Sigmoid colon (tissue), 7 donors: ENCODE results near the gene PTRHD1. TPM values are rescaled to one million over a fixed set of nuclear protein-coding genes. Genes with fewer than 3 reads are reported as not detected.

Experiments
- DNase-seq: peaks from one replicate; pipeline ENCODE4 v3.0.0-alpha.2; 2019
- H3K27ac ChIP-seq, 4 donors: fragments of 200-600 bp; sonication (generic); one replicate each; pipeline ENCODE4 v1.5.1; 2016 to 2019; ENCODE audit warnings: mild to moderate bottlenecking in 1 of 4
- H3K27me3 ChIP-seq, 3 donors: fragments of 200-600 bp; sonication (generic); one replicate each; pipeline ENCODE4 v1.5.1; 2019; ENCODE audit warnings: mild to moderate bottlenecking in 1 of 3
- H3K36me3 ChIP-seq, 4 donors: fragments of 200-600 bp; sonication (generic); one replicate each; pipeline ENCODE4 v1.5.1; 2016 to 2019
- H3K4me1 ChIP-seq, 4 donors: fragments of 200-600 bp; sonication (generic); one replicate each; pipeline ENCODE4 v1.5.1; 2017 to 2019
- H3K4me3 ChIP-seq, 4 donors: fragments of 200-600 bp; sonication (generic); one replicate each; pipeline ENCODE4 v1.5.1; 2017 to 2019; ENCODE audit warnings: mild to moderate bottlenecking in 2 of 4, moderate library complexity in 1 of 4
- H3K9me3 ChIP-seq, 4 donors: fragments of 200-600 bp in 3 of 4; sonication (generic) in 3 of 4; one replicate each; pipeline versions ENCODE4 v1.5.1 to v1.6.1; 2013 to 2019
- CTCF ChIP-seq, 4 experiments: fragments of 450-650 bp in 3 of 4; fragments of 200-600 bp in 1 of 4; IDR thresholded peaks; one replicate each; pipeline ENCODE4 v1.5.1; 2016 to 2019; ENCODE audit warnings: antibody characterized with exemption in 4 of 4, mild to moderate bottlenecking in 3 of 4, moderate library complexity in 2 of 4
- EP300 ChIP-seq, 4 donors: sonication (generic); formaldehyde crosslinking; IDR thresholded peaks; one replicate each; pipeline ENCODE4 v1.6.1; 2017; ENCODE audit warnings: antibody characterized with exemption in 4 of 4
- POLR2A ChIP-seq, 2 donors: fragments of 450-650 bp; IDR thresholded peaks; one replicate each; pipeline ENCODE4 v1.6.1; 2016; ENCODE audit warnings: antibody characterized with exemption in 2 of 2, mild to moderate bottlenecking in 2 of 2, moderate library complexity in 2 of 2
- POLR2AphosphoS5 ChIP-seq, 4 donors: sonication (generic); formaldehyde crosslinking; IDR thresholded peaks; one replicate each; pipeline ENCODE4 v1.6.1; 2017; ENCODE audit warnings: antibody characterized with exemption in 4 of 4
- WGBS, 2 donors: extraction: QIAGEN DNeasy Blood & Tissue Kit; methylation state at CpG; one replicate each; pipeline ENCODE4 v1.1.7; 2013; 5-methylcytosine and 5-hydroxymethylcytosine counted together
- intact Hi-C: fragments of 100-400 bp; cut with DNase I; formaldehyde crosslinking; loops from one replicate; pipeline ENCODE4 v1.15.1; 2023
- polyA plus RNA-seq, 3 donors: library from polyadenylated mRNA; stranded (reverse); fragments of 200-250 nt; gene quantifications; one replicate each; pipeline ENCODE4 v1.2.3, GENCODE V29; 2013
- total RNA-seq, 4 donors: library from RNA; depleted of rRNA; stranded (reverse); fragments of >200 nt; gene quantifications; one replicate each; pipeline ENCODE4 v1.1.0, GENCODE V29; 2016
- donor health status: healthy with polysubstance abuse.
- donor health status: Bipolar disorder and iron deficiency.
- donor health status: healthy.

PTRHD1 gene, protein sequence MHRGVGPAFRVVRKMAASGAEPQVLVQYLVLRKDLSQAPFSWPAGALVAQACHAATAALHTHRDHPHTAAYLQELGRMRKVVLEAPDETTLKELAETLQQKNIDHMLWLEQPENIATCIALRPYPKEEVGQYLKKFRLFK
- total RNA-seq: 10 to 100 TPM; 10.5 to 36.0 (median 14.2) TPM
- polyA plus RNA-seq: 10 to 100 TPM; 35.5 to 56.4 (median 55.3) TPM

DNA sequence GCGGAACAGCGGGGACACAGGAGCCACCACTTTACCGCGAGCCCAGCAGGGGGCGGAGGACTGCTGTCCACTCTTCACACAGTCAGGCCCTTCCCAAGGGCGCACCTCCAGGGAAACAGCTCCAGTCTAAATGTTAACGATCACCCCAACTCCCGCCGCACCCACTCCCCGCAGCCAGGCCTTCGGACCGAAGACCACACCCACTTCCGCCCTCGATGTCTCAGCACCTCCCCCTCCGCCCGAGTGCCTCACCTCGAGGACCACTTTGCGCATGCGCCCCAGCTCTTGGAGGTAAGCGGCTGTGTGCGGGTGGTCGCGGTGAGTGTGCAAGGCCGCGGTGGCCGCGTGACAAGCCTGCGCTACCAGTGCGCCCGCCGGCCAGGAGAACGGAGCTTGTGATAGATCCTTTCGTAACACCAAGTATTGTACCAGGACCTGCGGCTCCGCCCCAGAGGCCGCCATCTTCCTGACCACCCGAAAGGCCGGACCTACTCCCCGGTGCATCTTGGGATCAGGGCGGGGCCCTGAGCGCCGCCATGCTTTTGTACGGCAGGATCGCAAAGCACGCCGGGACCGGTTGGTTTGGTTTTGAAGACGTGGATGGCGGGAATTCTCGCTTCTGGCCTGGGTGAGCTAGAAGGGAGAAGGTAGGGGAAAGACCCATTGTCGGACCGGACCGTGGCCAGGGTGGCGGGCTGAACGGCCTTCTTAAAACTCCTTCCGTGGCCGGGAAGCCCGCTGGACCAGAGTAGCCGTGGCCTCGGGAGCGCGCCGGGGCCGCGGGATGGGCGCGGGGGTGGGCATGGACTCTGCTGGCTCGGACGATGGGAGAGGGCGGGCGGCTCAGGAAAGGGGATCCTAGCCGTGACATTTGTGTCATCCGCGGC, at the start of gene PTRHD1, which contains the start of gene CENPO:
TSS of gene PTRHD1 (minus strand) at position 518 of the 887 bp plus-strand sequence. CDS start at position 504, 14 bp downstream.
TSS of gene CENPO (plus strand) at position 552 of the 887 bp plus-strand sequence. CDS start 495 bp downstream, outside the sequence.
- Histone ChIP-seq H3K4me3 (peak within 1 kb of the TSS; percentile 57 to 81 (median 75)), H3K4me1 (peaks cover 0 to 17% (median 13%) of the 10 kb centered on the region in 4 donors), H3K27me3 (no peaks in the 10 kb centered on the region), H3K27ac (peak within 1 kb of the TSS; percentile 92 to 98 (median 97)), H3K9me3 (no peaks in the 10 kb centered on the region), H3K36me3 (no peaks in the 10 kb centered on the region)
- WGBS, 2 donors: 0% methylated on average over 74 of the region's 74 CpGs
- peak; percentile 25 to 78 (median 68) for TF ChIP-seq POLR2AphosphoS5 (IDR thresholded peaks at IDR 0.05)
- TF ChIP-seq POLR2A (IDR thresholded peaks at IDR 0.05): peak in 1 of 2 donors; percentile 48
- peak in 3 of 4 experiments; percentile 58 to 70 (median 67) for TF ChIP-seq CTCF (IDR thresholded peaks at IDR 0.05)
- TF ChIP-seq EP300 (IDR thresholded peaks at IDR 0.05): no peak
- intact Hi-C loops: loop anchor here (2.0 to 10.0 kb wide), 2 partner anchors 302 to 668 kb away; partner anchors contain the start of genes FAM228B, NCOA1 and PFN4
- peak; percentile 98 for DNase-seq

DNA sequence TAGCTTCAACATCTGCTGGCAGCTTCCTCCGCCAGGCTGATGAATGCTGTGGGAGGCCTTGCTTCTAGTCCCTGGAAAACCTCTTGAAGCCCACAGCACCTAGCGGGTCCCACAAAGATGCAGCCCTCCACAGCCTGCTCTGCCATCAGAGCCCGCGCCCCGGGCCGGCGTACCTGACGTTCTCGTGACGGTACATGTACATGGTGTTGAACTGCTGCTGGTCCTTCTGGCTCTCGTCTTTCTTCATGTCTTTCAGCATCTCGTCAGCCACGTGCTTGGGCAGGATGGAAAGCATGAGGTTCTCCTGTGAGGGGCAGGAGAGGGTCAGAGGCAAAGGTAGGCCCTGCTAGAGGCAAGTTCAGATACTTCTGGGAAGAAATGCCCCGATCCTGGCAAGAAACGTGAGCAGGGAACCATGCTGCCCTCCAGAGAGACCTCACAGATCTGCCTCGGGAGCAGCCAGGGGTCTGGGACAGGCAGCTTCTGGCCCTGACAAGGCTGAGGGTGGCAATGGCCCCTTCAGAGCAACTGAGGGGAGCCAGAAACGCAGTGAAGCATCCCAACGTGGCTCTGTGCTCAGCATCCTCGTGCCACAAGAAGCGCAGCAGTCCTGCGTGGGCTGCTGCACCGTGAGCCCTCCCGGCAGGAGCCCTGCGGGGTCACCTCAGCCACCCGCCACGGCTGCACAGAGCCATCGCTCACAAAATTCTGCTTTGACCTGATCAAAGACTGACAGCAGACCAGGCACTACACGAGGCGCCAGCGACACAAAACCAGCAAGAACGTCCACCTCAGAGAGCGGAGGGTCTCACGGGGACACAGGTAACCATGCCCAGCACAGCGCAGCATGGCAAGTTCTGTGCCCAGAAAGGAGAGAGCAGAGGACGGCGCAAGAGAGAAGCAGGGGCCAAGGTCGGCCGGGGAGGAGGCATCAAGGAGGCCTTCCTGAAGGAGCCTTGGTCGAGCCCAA, 49.2 kb upstream of the PTRHD1 start:
- 96% methylated on average over 39 of the region's 39 CpGs for WGBS, 2 donors
- no peak for DNase-seq
- peaks cover 0 to 5% (median 0%) of the 10 kb centered on the region in 4 donors for H3K36me3 ChIP-seq
- H3K4me3 ChIP-seq: no peak overlapping the region
- intact Hi-C loops: no loop called here
- H3K27me3 ChIP-seq: no peaks in the 10 kb centered on the region
- no peak overlapping the region for H3K27ac ChIP-seq
- TF ChIP-seq EP300 (IDR thresholded peaks at IDR 0.05) (no peak), CTCF (IDR thresholded peaks at IDR 0.05) (no peak), POLR2AphosphoS5 (IDR thresholded peaks at IDR 0.05) (no peak), POLR2A (IDR thresholded peaks at IDR 0.05) (no peak)
- no peaks in the 10 kb centered on the region for H3K9me3 ChIP-seq
- H3K4me1 ChIP-seq: no peaks in the 10 kb centered on the region

- intact Hi-C loops: no loop called here
- no peaks in the 10 kb centered on the region for H3K4me1 ChIP-seq
- TF ChIP-seq CTCF (IDR thresholded peaks at IDR 0.05) (no peak), POLR2A (IDR thresholded peaks at IDR 0.05) (no peak), EP300 (IDR thresholded peaks at IDR 0.05) (no peak), POLR2AphosphoS5 (IDR thresholded peaks at IDR 0.05) (no peak)
- peaks cover 0 to 13% (median 0%) of the 10 kb centered on the region in 4 donors for H3K36me3 ChIP-seq
- no peak overlapping the region for H3K27ac ChIP-seq
- no peak overlapping the region for H3K4me3 ChIP-seq
- H3K9me3 ChIP-seq: no peaks in the 10 kb centered on the region
- H3K27me3 ChIP-seq: no peaks in the 10 kb centered on the region
- 90 to 91% methylated on average over 26 of the region's 26 CpGs for WGBS, 2 donors
- DNase-seq: no peak
Observed at GRCh38 chr2:24840962-24841945, 48.1 kb upstream of the PTRHD1 start.
